CD4-positive, alpha-beta T cell treated with Interleukin-17A for 1 hour (primary cell): ENCODE data around the gene TUBGCP5.

Experiments used
- DNase-seq: peaks from one replicate; pipeline ENCODE4 v3.0.0-alpha.2; 2020

TUBGCP5 gene

DNA sequence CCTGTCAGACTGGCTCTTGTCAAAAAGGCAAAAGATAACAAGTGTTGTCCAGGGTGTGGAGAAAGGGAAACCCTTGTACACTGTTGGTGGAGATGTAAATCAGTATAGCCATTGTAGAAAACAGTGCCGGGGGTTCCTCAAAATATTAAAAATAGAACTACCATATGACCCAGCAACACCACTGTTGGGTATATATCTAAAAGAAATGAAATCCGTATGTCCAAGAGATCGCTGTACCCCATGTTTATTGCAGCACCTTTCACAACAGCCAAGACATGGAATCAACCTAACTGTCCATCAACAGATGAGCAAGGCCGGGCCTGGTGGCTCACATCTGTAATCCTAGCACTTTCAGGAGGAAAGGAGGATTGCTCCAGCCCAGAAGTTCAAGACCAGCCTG is 65.4 kb downstream of the TUBGCP5 start:
- no peak for DNase-seq

GRCh38 chr15:22973286-22973685 is 66.1 kb downstream of the TUBGCP5 start:
- no peak for DNase-seq

- no peak for DNase-seq
Measured at GRCh38 chr15:22969489-22969888, 69.9 kb downstream of the TUBGCP5 start.

DNA sequence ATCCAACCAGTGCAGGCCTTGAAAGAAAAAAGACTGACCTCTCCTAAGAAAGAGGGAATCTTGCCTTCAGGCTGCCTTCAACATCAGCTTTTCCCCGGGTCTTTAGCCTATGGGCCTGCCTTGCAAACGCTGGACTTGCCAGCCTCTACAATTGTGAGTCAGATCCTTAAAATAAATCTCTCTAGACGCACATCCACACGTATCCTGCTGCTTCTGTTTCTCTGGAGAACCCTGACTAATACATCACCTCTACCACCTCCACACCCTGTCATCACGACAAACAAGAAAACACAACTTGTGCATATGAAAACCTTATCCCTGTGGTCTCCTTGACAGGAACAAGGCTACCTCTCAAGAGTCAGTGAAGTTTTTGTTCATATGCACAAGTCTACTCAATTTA is 71.0 kb downstream of the TUBGCP5 start:
- no peak for DNase-seq

DNA sequence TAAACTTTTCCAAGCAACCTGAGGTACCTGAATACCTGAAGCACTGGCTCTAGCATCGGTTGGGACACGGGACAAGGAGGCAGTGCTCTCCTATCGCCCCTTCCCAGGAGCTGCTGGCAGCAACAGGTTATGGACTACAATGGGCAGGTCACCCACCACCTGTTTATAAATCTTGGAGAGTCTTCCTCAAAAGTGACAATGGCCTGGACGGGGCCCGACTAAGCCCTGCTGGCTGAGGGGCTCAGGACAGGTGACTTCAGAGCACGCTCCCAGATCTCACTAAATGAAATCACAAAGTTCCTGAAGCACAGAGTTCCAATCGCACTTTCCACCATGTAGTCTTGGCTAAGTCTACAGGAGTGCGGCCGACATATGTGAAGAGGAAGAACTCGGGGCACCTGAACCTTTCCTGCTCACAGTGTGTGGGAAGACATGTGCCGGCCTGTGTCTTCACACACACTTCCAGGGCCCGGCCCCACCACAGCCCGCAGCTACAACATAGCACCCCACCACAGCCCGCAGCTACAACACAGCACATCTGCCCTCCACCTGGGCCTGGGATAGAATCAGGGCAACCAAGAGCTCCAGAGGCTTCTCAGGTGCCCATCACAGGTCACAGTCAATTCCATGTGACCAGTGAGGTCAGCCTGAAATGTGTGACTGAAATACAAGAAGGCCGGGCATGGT is 72.1 kb downstream of the TUBGCP5 start:
- no peak for DNase-seq

DNA sequence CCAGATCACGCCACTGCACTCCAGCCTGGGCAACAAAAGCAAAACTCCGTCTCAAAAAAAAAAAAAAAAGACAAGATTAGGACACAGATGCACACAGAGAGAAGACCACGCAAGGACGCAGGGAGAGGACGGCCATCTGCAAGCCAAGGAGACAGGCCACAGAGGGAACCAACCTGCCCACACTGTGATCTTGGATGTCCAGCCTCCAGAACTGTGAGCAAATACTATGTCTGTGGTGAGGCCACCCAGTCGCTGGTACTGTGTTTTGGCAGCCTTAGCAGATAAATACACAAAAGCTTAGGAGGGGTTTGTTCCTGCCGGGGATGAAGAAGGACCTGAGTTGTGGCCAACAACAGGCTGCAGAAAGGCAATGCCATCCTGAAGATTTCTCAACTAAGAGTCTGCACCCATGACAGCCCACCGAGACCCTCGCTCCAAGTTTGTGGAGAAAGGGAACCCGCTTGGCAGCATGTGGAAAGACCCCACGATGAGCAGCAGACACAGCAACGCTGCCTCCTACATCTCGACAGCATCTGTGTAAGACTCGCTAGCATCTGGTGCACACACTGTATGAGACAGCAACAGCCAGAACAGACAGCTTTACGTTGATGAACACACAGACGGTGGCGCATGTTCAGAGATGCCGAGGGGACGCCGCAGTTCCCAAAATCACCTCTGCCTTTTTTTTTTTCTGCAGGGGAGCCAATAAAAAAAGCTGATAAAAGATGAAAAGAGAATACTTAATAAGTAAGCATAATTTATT is 72.9 kb downstream of the TUBGCP5 start:
- DNase-seq = no peak

DNA sequence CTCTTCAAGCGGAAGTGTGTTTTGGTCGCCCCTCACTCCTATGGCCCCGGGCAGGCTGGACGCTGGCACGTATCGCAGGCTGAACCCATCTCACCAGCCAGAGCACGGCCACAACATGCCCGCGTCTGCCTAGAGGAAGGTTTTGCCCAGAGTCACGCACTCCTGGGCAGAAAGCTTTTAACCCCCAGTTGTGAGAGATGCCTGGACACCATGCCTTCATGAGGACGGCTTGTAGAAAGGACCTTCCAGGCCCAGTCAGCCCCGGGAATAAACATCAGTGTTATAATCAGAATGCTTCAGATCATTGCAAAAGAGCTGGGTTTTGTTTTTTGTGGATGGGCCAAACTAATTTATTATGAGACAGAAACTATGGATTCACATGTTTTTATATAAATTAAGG is 75.7 kb downstream of the TUBGCP5 start:
- DNase-seq = no peak

- no peak for DNase-seq
Measured at GRCh38 chr15:22962611-22963010, 76.8 kb downstream of the TUBGCP5 start.

DNA sequence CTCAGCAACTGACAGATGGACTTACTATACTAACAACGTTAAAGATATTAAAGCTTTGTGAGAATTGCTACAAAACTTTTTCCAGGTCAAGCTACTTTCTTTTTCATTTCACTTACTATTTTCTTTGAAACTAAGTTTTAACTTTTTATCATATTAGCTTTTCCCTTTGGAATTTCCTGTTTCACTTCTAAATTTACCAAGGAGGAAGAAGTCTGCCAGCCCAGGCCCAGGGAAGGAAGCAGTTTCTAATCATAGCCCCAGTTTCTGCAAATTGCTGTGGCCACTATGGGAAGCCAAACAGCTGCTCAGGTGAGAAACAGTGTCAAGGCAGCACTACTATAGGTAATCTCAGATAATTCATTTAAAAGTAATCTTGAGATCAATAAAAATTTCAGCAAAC is 77.6 kb downstream of the TUBGCP5 start:
- DNase-seq = no peak

DNA sequence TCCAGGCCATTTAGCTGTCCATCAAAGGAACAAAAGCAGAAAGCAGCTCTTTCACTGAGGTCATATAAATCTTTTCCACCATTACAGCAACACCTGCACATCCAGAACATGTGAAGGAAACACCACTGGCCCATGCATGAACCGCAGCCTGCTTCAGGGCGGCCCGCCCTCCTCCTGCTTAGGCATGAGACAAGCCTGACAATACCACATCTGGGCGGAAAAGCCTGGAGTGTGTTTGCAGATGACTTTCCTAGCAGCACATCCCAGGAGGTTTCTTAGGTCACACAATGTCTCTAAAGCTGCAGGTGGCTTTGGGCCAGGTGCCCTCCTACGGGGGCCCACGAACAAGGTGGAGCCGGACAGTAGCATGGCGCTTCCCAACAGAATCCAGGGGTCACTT is 78.8 kb downstream of the TUBGCP5 start:
- no peak for DNase-seq

DNA sequence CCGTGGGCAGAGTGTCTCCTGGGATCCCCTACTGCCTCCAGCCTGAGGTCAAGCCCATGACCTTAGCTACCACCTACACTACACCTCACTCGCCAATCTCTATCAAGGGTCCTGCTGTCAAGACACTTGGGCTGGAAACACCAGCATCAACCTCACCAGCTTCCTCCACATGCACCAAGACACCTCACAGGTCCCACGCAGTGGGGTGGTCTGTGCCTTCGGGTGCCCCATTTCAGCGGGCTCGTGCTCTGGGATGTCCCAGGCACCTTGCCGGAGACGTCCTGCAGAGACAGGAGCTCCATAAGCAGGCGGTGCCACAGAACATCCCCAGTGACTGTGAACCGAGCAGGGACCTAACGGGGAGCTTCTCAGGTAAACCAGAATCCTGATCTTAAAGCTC is 79.2 kb downstream of the TUBGCP5 start:
- no peak for DNase-seq

DNA sequence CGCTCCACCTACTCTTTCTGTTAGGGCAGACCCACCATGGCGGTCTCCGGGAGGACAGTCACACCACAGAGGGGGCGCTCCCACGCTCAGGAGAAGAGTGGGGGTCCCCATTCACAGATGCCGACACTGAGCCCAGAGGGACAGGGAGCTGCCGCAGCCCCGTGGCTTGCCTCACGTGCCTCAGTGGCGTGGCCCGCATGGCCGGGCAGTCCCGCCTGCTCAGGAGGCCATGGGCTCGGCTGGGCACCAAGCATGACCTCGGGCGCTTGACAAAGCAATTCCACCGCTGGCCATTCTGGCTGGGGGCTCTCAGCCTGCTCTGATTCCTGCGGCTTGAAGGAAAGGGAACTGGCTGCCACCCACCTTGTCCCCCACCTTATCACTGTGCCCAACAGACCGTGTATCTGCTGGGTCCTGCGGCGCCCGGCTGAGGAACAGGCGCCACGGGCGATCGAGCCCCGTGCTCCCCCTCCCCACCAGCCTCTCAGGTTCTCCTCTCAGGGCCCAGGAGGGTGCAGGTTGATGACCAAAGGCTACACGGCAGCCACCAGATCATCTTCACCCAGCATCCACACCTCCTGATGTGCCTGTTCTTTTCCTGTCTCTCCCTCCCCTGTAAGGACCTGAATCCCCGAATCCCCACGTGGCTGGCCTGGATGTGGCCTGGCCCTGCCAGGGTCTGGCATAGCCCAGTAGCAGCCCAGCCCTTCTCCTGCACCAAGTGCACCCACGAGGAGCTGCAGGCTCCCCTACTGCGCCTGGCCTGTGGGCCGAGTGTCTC is 79.9 kb downstream of the TUBGCP5 start:
- no peak for DNase-seq

GRCh38 chr15:22958487-22959280 is 80.7 kb downstream of the TUBGCP5 start:
- no peak for DNase-seq

DNA sequence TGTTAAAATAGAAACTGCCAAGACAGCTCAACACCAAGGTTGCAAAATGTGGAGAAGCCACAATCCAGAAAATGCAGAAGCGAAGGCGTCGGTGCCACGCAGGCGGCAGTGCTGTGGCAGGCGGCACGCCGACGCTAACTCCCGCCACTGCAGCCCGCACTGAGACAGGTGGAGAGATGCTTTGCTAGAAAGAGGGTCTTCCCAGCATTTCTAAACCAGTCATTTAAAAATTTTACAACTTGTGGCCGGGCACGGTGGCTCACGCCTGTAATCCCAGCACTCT is 82.5 kb downstream of the TUBGCP5 start:
- DNase-seq = peak; percentile 3

DNA sequence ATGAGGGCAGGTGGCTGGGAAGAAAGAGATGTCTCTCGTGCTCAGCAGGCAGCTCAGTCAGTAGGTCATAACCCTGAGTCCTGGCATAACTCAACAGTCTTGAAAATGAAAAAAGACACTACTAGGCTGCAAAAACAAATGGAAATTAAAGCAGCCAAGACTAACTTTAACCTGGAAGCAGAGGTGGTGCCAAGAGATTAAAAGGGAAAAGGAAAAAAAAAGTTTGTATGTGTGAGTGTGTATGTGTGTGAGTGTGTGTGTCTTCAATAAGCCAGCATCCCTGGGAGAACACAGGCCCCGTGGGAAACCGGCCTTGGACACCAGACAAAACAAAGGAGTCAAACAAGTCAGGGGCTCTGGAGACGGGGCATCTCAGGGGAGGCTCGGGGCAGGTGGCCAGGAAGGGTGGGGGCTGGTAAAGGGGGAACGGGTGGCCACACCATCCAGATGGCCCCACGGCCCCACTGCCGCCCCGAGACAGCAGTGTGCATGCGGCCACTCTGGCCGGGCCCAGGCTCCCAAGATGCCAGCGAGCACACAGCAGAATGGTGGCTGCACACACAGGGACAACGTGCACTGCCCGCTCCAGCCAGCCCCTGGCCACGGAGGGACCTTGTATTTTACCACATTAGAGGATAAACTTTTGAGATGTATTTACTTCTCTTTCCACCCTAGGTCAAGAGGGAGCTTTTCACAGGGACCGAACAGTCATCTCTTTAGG is 83.0 kb downstream of the TUBGCP5 start:
- no peak for DNase-seq

DNA sequence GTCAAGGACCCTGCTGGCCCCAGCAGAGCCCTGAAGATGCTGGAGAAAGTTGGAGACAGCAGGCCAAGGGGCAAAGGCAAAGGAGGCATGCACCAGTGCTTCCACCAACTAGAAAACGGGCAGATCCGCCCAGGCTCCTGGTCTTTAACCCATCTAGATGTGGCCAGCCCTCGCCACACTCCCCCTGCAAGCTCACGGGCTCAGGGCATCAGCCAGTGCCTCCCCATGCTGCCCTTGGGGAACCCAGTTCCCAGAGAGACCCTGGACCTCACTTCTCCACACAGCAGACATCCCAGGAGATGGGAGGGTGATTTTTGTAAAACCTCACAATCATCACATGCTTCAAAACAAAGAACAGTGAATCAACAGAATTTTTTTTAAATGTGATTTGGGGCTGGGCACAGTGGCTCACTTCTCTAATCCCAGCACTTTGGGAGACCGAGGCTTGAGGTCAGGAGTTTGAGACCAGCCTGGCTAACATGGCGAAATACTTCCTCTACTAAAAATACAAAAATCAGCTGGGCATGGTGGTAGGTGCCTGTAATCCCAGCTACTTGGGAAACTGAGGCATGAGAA is 83.7 kb downstream of the TUBGCP5 start:
- DNase-seq = no peak

DNA sequence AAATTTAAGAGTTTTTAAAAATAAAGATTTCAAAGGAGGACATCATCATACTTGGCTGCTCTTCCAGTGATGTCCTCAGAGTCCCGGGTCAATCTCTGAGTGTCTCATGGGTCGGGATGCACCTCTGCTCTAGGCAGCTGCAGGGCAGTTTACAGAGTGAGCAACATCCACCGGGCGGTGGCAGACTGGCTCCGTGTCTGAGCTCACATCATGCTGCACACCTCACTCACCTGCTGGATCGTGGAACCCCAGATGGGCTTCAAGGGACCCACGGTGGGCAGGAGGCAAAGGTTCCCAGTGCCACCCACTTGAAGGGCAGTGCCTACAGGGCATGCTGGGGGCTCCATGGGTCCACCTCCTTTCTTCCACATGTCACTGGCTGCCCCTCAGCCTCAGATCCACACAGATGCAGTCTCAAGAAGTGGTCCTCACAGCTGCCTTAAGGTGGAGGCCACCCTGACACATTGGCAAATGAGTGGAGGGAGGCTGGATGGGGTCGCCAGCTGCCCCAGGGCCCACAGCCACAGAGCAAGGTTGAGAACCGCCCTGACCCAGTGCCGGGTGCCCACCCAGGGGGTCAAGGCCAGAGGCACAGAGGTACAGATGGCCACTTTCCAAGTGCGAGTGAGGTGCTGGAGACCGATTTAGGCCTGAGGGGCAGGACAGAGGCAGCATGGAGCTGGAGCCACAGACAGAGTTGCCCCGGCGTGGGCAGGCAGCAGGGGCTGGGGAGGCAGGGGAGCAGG is 84.4 kb downstream of the TUBGCP5 start:
- DNase-seq = no peak

GRCh38 chr15:22954326-22954725 is 85.0 kb downstream of the TUBGCP5 start:
- DNase-seq = no peak

DNA sequence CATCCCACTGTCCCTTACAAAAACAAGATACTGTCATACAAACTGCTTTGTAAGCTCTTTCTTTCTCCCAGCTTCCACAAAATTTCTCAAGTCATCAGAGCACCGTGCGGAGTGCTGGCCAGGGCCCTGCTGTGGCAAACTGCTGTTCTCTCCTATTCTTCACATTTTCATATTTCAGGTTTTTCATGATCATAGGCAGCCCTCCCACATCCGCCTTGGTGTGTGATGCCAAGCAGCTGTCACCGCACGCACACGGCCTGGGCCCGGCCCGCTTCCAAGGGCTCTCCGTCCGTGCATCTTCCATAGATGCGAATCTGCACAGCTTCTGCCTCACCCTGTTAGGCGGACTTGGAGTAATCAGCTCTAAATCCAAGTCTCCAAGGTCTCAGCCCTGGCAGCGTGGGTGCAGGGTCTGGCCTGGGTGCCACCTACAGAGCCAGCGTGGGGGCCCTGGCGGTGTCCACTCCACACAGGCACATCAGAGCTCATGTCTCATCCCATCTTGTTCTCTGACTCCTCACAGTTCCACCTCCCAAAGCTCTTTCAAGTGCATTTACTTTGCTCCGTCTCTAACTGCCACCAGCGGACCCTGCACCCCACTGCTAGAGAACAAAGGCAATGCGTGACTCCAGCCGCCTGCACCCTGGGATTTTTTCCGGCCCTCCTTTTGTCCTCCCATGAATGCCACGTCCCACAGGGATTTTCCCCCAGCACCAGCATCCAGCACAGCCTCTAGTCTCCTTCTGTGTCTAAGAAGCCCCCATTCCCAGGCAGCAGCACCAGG is 86.4 kb downstream of the TUBGCP5 start:
- DNase-seq = no peak
